ENCODE data around the gene MICU1. TPM values are rescaled to one million over a fixed set of nuclear protein-coding genes. Genes with fewer than 3 reads are reported as not detected.

The MICU1 gene
- polyA plus RNA-seq, 2 of the 4 experiments (the other 2 are of a cell fraction), result 54.5 to 58.6 TPM

GRCh38 chr10:72487521-72487920, 138.4 kb downstream of the MICU1 start:
- TF ChIP-seq ZNF302 (CRISPR knock-in tag; IDR thresholded peaks at IDR 0.05) (no peak), NFE2L2 (conservative IDR thresholded peaks at IDR 0.05; ENCODE audit: low read length) (no peak), EP300 (IDR thresholded peaks at IDR 0.05) (no peak), POLR2A (IDR thresholded peaks at IDR 0.05; ENCODE audit: low read length) (no peak), SREBF2 (IDR thresholded peaks at IDR 0.05) (no peak), TFCP2L1 (CRISPR knock-in tag; IDR thresholded peaks at IDR 0.05) (no peak), EHF (CRISPR knock-in tag; IDR thresholded peaks at IDR 0.05) (no peak), HOXA7 (CRISPR knock-in tag; IDR thresholded peaks at IDR 0.05) (no peak), CHD4 (IDR thresholded peaks at IDR 0.05; ENCODE audit: borderline replicate concordance) (no peak), ZSCAN20 (CRISPR knock-in tag; IDR thresholded peaks at IDR 0.05) (no peak), USF2 (IDR thresholded peaks at IDR 0.05) (no peak), CBX2 (IDR thresholded peaks at IDR 0.05; ENCODE audit: borderline replicate concordance, low read depth) (no peak), ESRRA (IDR thresholded peaks at IDR 0.05; ENCODE audit: borderline replicate concordance, low read length) (no peak), TP53 (CRISPR knock-in tag; IDR thresholded peaks at IDR 0.05) (no peak), NR3C1 (IDR thresholded peaks at IDR 0.05) (no peak), HMGXB4 (CRISPR knock-in tag; IDR thresholded peaks at IDR 0.05; ENCODE audit: borderline replicate concordance) (no peak)
- ATAC-seq (no peak), FAIRE-seq (no peak), DNase-seq (ENCODE audit: low read depth in 1 of 2, low spot score in 1 of 2) (no peak)
- WGBS (ENCODE audit: missing lambda C conversion rate), result 85% methylated on average over 3 of the region's 3 CpGs
- H3K4me1 ChIP-seq, result no peaks in the 10 kb centered on the region
- no peak overlapping the region for H3K27ac ChIP-seq
- H3K4me2 ChIP-seq, result no peak overlapping the region
- H3K9me3 ChIP-seq, result no peaks in the 10 kb centered on the region
- POLR2A ChIA-PET, result no interaction called here
- no peak overlapping the region for H3K4me3 ChIP-seq
- CTCF ChIA-PET, result interaction anchor here (0.8 to 1.0 kb wide), 2 partner anchors 238 to 347 kb away, joined by 3 read pairs; no protein-coding TSS in a partner anchor

- no peaks in the 10 kb centered on the region for H3K4me1 ChIP-seq
- POLR2A ChIA-PET, result no interaction called here
- no peak for TF ChIP-seq HEYL (CRISPR knock-in tag; IDR thresholded peaks at IDR 0.05)
- TF ChIP-seq CTCF (IDR thresholded peaks at IDR 0.05), result no peak
- no peak for TF ChIP-seq SREBF2 (IDR thresholded peaks at IDR 0.05)
- TF ChIP-seq CBX2 (IDR thresholded peaks at IDR 0.05; ENCODE audit: borderline replicate concordance, low read depth), result no peak
- TF ChIP-seq HDAC2 (IDR thresholded peaks at IDR 0.05), result no peak
- no peak for TF ChIP-seq ZFP36 (IDR thresholded peaks at IDR 0.05; ENCODE audit: borderline replicate concordance, partially characterized antibody)
- no peak for TF ChIP-seq HOXB5 (CRISPR knock-in tag; IDR thresholded peaks at IDR 0.05)
- no peak overlapping the region for H3K4me2 ChIP-seq
- no peaks in the 10 kb centered on the region for H3K9me3 ChIP-seq
- no peak for FAIRE-seq
- ATAC-seq, result no peak
- WGBS (ENCODE audit: missing lambda C conversion rate), result 98% methylated on average over 4 of the region's 4 CpGs
- no peak overlapping the region for H3K4me3 ChIP-seq
- H3K27ac ChIP-seq, result no peak overlapping the region
- CTCF ChIA-PET, result no interaction called here
- no peak for DNase-seq (ENCODE audit: low read depth in 1 of 2, low spot score in 1 of 2)
Observed at GRCh38 chr10:72487116-72487515, 138.8 kb downstream of the MICU1 start.

GRCh38 chr10:72485701-72486100, 140.2 kb downstream of the MICU1 start:
- DNase-seq (ENCODE audit: low read depth in 1 of 2, low spot score in 1 of 2), result no peak
- Histone ChIP-seq H3K27ac (no peak overlapping the region), H3K4me2 (no peak overlapping the region), H3K9me3 (no peaks in the 10 kb centered on the region), H3K4me3 (no peak overlapping the region), H3K4me1 (no peaks in the 10 kb centered on the region)
- 85% methylated on average over 3 of the region's 3 CpGs for WGBS (ENCODE audit: missing lambda C conversion rate)
- ChIA-PET CTCF (no interaction called here), POLR2A (no interaction called here)
- no peak for FAIRE-seq
- TF ChIP-seq SMC3 (IDR thresholded peaks at IDR 0.05) (no peak), ZNF302 (CRISPR knock-in tag; IDR thresholded peaks at IDR 0.05) (no peak), ZSCAN20 (CRISPR knock-in tag; IDR thresholded peaks at IDR 0.05) (no peak), RFX5 (IDR thresholded peaks at IDR 0.05) (no peak), BCL3 (IDR thresholded peaks at IDR 0.05) (no peak), GATA3 (IDR thresholded peaks at IDR 0.05; ENCODE audit: borderline replicate concordance) (no peak), RCOR1 (IDR thresholded peaks at IDR 0.05; ENCODE audit: low read depth, low read length) (no peak), CBX8 (IDR thresholded peaks at IDR 0.05) (no peak), HMGXB4 (CRISPR knock-in tag; IDR thresholded peaks at IDR 0.05; ENCODE audit: borderline replicate concordance) (no peak), HOXA7 (CRISPR knock-in tag; IDR thresholded peaks at IDR 0.05) (no peak)
- no peak for ATAC-seq

Measured in A549 (cell line).